ENCODE data around the gene NAIF1. TPM values are rescaled to one million over a fixed set of nuclear protein-coding genes. Genes with fewer than 3 reads are reported as not detected.

NAIF1 gene
- total RNA-seq, 2 experiments from 2014 or later, result 13.9 to 14.2 TPM

DNA sequence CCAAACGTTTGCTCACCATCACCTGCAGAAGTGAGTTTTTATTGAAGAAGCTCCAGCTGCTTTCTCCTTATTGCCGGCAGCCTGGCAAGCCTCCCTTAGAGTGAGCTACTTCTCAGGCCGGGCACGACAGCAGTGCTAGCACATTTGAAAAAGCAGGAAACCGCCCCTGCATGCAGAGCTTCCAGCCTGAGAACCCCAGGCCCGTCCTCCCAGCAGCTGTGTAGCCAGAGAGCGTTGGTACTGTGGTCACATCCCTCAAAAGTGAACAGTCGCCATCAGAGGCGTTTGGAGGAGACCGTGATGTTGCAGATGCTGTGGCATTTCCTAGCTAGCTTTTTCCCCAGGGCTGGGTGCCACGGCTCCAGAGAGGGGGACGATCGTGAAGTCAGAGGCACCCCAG lies 24.5 kb upstream of the NAIF1 start:
- Mint-ChIP-seq H3K27me3 (no peaks in the 10 kb centered on the region), H3K9me3 (no peaks in the 10 kb centered on the region), H3K4me1 (peaks cover 55% of the 10 kb centered on the region), H3K27ac (peak overlapping the region; percentile 79), H3K4me3 (no peak overlapping the region), H3K36me3 (ENCODE audit: low read depth) (peaks cover 20% of the 10 kb centered on the region)
- CTCF ChIA-PET, result interaction anchor here (0.7 to 4.4 kb wide), 4 partner anchors 13 to 726 kb away, joined by 3 to 27 read pairs (median 4); no protein-coding TSS in a partner anchor
- POLR2A ChIA-PET, result no interaction called here
- no peak for DNase-seq

DNA sequence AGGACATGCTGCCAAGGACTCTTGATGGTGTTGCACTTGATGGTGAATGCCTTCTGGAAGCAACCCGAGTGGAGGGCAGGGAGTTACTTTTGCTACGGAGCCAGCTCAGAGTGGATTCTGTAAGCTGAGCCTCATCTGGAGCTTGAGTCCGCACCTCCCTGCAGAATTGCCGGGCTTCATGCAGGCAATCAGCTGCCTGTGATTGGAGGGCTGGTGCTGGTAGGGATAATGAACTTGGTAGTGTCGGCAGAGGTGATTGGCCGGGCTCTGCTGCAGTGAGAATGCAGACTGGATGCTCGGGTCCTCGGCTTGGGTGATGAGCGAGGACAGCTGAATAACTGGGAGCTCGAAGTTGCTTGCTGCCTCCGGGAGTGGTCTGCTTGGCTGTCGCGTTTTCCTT lies 24.0 kb upstream of the NAIF1 start:
- ChIA-PET POLR2A (no interaction called here), CTCF (interaction anchor here (0.7 to 2.1 kb wide), 4 partner anchors 12 to 727 kb away, joined by 3 to 5 read pairs (median 4); no protein-coding TSS in a partner anchor)
- no peaks in the 10 kb centered on the region for H3K9me3 Mint-ChIP-seq
- H3K27ac Mint-ChIP-seq, result no peak overlapping the region
- no peaks in the 10 kb centered on the region for H3K27me3 Mint-ChIP-seq
- H3K4me1 Mint-ChIP-seq, result peaks cover 55% of the 10 kb centered on the region
- DNase-seq, result no peak
- no peak overlapping the region for H3K4me3 Mint-ChIP-seq
- peaks cover 20% of the 10 kb centered on the region for H3K36me3 Mint-ChIP-seq (ENCODE audit: low read depth)

DNA sequence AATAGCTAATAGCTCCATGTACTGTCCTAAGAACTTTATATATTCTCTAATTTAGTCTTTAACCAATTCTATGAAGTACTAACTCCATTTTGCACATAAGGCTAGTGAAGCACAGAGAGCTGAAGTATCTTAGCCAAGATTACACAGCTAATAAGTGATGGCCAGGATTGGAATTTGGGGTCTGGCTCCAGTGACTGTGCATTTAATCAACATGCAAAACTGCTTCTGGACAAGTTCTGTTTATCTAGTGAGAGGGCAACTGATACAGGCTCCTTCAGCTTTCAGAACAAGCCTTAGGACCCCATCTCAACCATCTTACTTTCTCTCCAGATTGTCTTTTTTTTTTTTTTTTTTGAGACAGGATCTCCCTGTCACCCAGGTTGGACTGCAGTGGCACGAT lies 22.2 kb upstream of the NAIF1 start:
- Mint-ChIP-seq H3K27me3 (no peaks in the 10 kb centered on the region), H3K27ac (no peak overlapping the region), H3K36me3 (ENCODE audit: low read depth) (peaks cover 22% of the 10 kb centered on the region), H3K9me3 (no peaks in the 10 kb centered on the region), H3K4me3 (no peak overlapping the region), H3K4me1 (peaks cover 54% of the 10 kb centered on the region)
- CTCF ChIA-PET, result interaction anchor here (0.6 to 2.2 kb wide), 4 partner anchors 11 to 297 kb away, joined by 3 to 6 read pairs (median 4); no protein-coding TSS in a partner anchor
- POLR2A ChIA-PET, result interaction anchor here (0.6 kb wide), 1 partner anchor 1108 kb away, joined by 4 read pairs; no protein-coding TSS in a partner anchor
- no peak for DNase-seq

DNA sequence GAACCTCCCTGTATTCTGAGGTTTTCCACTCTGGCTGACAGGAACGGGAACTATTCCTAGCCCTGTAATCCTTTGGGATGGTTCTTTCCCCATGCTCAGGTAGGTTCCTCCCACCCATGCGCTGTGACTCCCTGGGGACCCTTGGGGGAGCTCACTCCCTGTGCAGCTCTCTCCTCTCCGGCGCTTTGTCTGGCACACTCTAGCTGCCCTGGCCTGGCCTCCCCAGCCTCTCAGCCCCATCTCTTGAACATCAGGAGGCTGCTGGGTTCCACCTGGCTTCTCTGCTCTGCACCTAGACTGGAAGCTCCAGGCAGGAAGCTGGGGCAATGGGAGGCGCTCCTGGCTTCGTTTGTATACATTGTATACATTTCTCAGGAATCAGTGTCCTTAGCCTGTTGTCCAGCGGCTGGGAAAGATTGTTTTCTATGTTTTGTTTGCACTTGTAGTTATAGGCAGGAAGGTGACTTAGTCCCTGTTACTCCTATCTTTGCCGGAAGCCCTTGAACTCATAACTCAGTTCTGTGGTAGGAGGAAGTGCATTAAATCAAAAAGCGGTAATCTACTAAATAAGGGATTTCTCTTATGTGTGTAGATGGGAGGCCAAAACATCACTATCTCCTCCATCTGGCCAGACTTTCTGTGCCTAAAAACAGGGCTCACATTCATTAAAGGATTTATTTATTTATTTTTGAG lies 21.3 kb upstream of the NAIF1 start:
- Mint-ChIP-seq H3K9me3 (no peaks in the 10 kb centered on the region), H3K4me1 (peaks cover 51% of the 10 kb centered on the region), H3K27ac (peak overlapping the region; percentile 14), H3K4me3 (no peak overlapping the region), H3K27me3 (no peaks in the 10 kb centered on the region), H3K36me3 (ENCODE audit: low read depth) (peaks cover 20% of the 10 kb centered on the region)
- ChIA-PET CTCF (interaction anchor here (1.7 to 2.2 kb wide), 3 partner anchors 12 to 148 kb away, joined by 4 to 6 read pairs (median 5); no protein-coding TSS in a partner anchor), POLR2A (no interaction called here)
- no peak for DNase-seq

DNA sequence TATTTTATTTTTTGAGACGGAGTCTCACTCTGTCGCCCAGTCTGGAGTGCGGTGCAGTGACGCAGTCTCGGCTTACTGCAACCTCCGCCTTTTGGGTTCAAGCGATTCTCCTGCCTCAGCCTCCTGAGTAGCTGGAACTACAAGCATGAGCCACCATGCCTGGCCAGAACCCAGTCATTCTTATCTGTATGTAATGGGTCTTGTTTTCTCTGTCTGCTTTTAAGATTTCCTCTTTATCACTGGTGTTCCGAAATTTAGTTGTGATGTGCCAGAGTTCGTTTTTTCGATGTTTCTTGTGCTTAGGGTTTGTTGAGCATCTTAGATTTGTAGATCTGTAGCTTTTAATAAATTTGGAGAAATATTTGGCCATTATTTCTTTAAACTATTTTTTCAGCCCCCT lies 20.1 kb upstream of the NAIF1 start:
- Mint-ChIP-seq H3K36me3 (ENCODE audit: low read depth) (peaks cover 20% of the 10 kb centered on the region), H3K4me1 (peaks cover 41% of the 10 kb centered on the region), H3K4me3 (no peak overlapping the region), H3K27me3 (no peaks in the 10 kb centered on the region), H3K27ac (no peak overlapping the region), H3K9me3 (no peaks in the 10 kb centered on the region)
- DNase-seq, result no peak
- POLR2A ChIA-PET, result interaction anchor here (0.7 kb wide), 1 partner anchor 20 kb away, joined by 3 read pairs; the partner anchor contains the start of gene NAIF1
- CTCF ChIA-PET, result interaction anchor here (0.6 to 1.7 kb wide), 7 partner anchors 9 to 147 kb away, joined by 3 to 5 read pairs (median 4); partner anchors contain the start of gene NAIF1

DNA sequence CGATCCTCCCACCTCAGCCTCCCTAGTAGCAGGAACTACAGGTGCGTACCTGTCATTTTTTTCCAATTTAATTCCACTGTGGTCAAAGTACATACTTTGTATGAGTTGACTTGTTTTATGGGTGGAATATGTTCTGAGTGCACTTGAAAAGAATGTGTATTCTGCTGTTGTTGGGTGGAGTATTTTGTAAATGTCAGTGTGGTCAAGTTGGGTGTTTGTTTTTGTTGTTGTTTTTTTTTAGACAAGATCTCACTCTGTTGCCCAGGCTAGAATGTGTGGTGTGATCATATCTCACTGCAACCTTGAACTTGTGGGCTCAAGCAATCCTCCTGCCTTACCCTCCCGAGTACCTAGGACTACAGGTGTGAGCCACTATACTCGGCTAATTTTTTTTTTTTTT lies 18.8 kb upstream of the NAIF1 start:
- H3K36me3 Mint-ChIP-seq (ENCODE audit: low read depth), result peaks cover 19% of the 10 kb centered on the region
- CTCF ChIA-PET, result interaction anchor here (1.3 kb wide), 1 partner anchor 11 kb away, joined by 4 read pairs; no protein-coding TSS in a partner anchor
- no peaks in the 10 kb centered on the region for H3K27me3 Mint-ChIP-seq
- peaks cover 39% of the 10 kb centered on the region for H3K4me1 Mint-ChIP-seq
- no peak for DNase-seq
- POLR2A ChIA-PET, result no interaction called here
- no peak overlapping the region for H3K27ac Mint-ChIP-seq
- H3K9me3 Mint-ChIP-seq, result no peaks in the 10 kb centered on the region
- H3K4me3 Mint-ChIP-seq, result no peak overlapping the region

DNA sequence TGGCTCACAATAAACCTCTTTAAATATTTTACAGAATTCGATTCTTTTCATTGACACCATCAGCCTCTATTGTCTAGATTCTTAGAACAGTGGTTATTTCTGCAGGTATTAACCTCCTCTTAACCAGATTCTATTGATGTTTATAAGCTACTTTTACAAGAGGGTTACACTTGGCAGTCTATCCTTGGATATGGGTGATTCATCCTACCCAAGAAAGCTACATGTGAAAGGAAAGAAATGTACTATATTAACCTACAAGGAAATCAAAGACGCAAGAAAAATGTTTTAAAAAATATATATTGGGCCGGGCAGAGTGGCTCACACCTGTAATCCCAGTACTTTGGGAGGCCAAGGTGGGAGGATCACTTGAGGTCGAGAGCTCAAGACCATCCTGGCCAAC lies 17.6 kb upstream of the NAIF1 start:
- Mint-ChIP-seq H3K27me3 (no peaks in the 10 kb centered on the region), H3K9me3 (no peaks in the 10 kb centered on the region), H3K27ac (no peak overlapping the region), H3K36me3 (ENCODE audit: low read depth) (peaks cover 18% of the 10 kb centered on the region), H3K4me1 (peaks cover 37% of the 10 kb centered on the region), H3K4me3 (no peak overlapping the region)
- no peak for DNase-seq
- ChIA-PET POLR2A (no interaction called here), CTCF (interaction anchor here (0.9 to 1.4 kb wide), 2 partner anchors 17 to 27 kb away, joined by 3 to 6 read pairs; partner anchors contain the start of gene SLC25A25)

DNA sequence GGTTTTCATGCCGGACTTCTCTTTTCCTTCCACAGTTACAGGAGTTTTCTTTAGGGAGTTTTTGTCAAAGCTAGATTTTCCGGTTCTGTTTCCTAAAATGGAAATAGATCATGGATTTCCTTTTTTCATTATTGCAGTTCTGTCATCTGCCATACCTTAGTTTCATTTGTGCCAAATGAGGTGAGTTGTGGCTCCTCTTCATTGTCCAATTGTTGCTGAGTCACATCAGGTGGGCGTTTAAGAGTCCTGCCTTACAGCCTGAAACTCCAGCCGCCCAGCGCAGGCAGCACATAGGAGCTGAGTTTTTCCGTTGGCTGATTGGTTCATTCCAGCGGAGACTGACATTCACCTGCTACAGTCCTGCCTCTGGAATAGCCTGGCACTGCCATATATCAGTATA lies 15.0 kb upstream of the NAIF1 start:
- Mint-ChIP-seq H3K9me3 (no peaks in the 10 kb centered on the region), H3K27me3 (no peaks in the 10 kb centered on the region), H3K4me1 (peaks cover 46% of the 10 kb centered on the region), H3K4me3 (no peak overlapping the region), H3K36me3 (ENCODE audit: low read depth) (peaks cover 22% of the 10 kb centered on the region), H3K27ac (no peak overlapping the region)
- no peak for DNase-seq
- POLR2A ChIA-PET, result no interaction called here
- CTCF ChIA-PET, result no interaction called here

DNA sequence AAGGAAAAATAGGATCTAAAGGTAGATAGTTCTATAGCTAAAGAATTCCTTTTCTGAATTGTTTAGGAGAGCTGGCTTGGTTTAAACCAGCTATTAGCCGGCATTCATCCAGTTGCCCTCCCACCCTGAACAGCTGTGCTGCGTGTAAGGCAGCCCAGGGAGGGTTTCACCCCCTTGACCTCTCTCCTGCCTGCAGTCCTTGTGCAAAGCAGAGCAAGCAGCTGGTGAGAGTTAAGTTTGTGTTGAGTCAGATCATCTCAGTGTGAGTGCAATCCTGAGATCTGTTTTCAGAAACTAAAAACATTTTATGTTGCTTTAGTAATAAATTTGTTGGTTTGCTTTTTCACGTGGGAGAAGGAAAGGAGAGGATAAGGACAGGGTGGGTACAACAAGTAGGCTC lies 13.9 kb upstream of the NAIF1 start:
- Mint-ChIP-seq H3K36me3 (ENCODE audit: low read depth) (peaks cover 26% of the 10 kb centered on the region), H3K4me3 (no peak overlapping the region), H3K27ac (peak overlapping the region; percentile 75), H3K27me3 (no peaks in the 10 kb centered on the region), H3K4me1 (peaks cover 53% of the 10 kb centered on the region), H3K9me3 (no peaks in the 10 kb centered on the region)
- DNase-seq, result no peak
- ChIA-PET CTCF (interaction anchor here (1.4 kb wide), 1 partner anchor 12 kb away, joined by 4 read pairs; no protein-coding TSS in a partner anchor), POLR2A (no interaction called here)

DNA sequence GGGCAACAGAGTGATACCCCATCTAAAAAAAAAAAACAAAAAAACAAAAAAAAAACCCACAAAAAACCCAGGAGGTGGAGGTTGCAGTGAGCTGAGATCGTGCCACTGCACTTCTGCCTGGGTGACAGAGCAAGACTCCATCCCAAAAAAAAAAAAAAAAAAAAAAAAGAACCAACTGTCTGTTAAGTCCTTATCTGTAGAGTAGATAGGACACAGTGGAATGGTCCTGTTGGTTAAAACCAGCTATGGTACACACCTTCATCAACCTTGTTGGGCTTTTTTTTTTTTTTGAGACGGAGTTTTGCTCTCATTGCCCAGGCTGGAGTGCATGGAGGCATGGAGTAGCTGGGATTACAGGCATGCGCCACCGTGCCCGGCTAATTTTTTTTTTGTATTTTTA lies 13.1 kb upstream of the NAIF1 start:
- peaks cover 22% of the 10 kb centered on the region for H3K36me3 Mint-ChIP-seq (ENCODE audit: low read depth)
- no peak overlapping the region for H3K27ac Mint-ChIP-seq
- no peak overlapping the region for H3K4me3 Mint-ChIP-seq
- POLR2A ChIA-PET, result no interaction called here
- no peaks in the 10 kb centered on the region for H3K27me3 Mint-ChIP-seq
- no peaks in the 10 kb centered on the region for H3K9me3 Mint-ChIP-seq
- CTCF ChIA-PET, result interaction anchor here (0.6 to 1.4 kb wide), 2 partner anchors 13 to 775 kb away, joined by 3 to 4 read pairs; no protein-coding TSS in a partner anchor
- peaks cover 49% of the 10 kb centered on the region for H3K4me1 Mint-ChIP-seq
- no peak for DNase-seq

DNA sequence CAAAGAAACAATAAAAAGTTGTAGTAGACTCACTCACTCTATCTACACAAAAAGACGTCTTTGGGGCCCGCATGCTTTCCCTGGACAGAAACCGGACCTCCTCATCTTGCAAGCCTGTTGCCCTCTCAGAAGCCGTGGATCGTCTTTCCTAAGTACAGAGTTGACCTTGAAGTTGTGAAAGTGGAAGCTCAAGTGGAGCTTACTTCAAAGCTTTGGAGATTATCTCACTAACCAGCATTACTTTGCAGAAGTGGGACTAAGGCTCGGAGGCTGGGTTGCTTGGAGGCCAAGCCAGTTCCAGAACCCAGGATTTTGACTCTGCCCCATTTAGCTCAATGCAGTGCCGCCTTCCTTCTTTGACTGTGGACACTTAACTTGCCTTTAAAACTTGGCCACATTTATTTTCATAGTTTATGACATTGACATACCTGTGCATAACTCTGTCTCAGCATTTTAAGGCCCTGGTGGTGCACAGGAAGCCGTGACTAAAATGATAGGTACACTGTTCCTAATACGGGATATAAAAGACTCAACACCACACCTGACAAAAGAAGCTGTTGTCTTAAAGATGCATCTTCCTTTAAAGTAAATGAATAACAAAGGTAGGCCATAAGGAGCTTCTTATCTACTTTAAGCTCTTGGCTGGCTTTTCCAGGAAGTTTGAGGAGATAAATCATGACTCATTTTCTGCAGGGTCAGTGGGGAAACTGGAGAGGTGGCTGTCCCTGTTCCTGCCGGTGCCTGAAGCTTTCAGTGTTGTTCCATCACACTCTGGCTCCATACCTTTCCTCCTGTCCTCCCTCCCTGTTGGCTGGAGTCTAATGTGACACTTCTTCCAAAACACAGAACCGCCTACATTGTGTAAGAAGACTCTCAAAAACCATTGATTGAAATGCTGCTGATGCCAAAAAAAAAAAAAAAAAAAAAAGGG lies 11.6 kb upstream of the NAIF1 start:
- CTCF ChIA-PET, result interaction anchor here (0.6 to 1.3 kb wide), 10 partner anchors 8 to 223 kb away, joined by 3 to 4 read pairs (median 4); partner anchors contain the start of gene NAIF1
- Mint-ChIP-seq H3K4me1 (peaks cover 49% of the 10 kb centered on the region), H3K4me3 (no peak overlapping the region), H3K27ac (peak overlapping the region; percentile 22), H3K36me3 (ENCODE audit: low read depth) (peaks cover 22% of the 10 kb centered on the region), H3K9me3 (no peaks in the 10 kb centered on the region), H3K27me3 (no peaks in the 10 kb centered on the region)
- DNase-seq, result no peak
- POLR2A ChIA-PET, result interaction anchor here (0.6 kb wide), 1 partner anchor 1003 kb away, joined by 4 read pairs; no protein-coding TSS in a partner anchor

DNA sequence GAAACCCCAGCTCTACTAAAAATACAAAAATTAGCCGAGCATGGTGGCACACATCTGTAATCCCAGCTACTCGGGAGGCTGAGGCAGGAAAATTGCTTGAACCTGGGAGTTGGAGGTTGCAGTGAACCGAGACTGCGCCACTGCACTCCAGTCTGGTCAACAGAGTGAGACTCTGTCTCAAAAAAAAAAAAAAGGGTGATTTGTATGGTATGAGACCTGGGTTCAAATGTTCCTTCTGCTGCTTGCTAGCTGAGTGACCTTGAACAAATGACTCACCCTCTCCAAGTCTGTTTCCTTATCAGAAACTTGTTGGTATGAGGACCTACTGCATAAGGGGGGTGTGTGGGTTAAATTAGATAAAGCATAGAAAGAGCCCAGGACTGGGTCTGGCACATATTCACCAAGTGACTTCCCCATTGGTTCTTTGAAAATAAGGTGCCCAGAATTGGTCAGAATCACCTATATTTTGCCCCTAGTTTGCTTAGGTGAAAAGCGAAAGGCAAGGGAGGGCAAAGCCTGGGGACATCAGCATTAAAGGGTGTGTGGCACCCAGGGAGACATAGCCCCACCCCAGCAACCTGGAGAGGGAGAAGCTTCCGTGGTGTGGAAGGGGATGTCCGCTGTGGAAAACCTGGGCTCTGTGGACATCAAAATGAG lies 10.9 kb upstream of the NAIF1 start:
- ChIA-PET POLR2A (interaction anchor here (0.6 kb wide), 1 partner anchor 1004 kb away, joined by 4 read pairs; no protein-coding TSS in a partner anchor), CTCF (interaction anchor here (0.6 to 1.3 kb wide), 4 partner anchors 9 to 222 kb away, joined by 3 to 4 read pairs (median 4); no protein-coding TSS in a partner anchor)
- no peak for DNase-seq
- Mint-ChIP-seq H3K36me3 (ENCODE audit: low read depth) (peaks cover 25% of the 10 kb centered on the region), H3K4me1 (peaks cover 55% of the 10 kb centered on the region), H3K4me3 (no peak overlapping the region), H3K27me3 (no peaks in the 10 kb centered on the region), H3K9me3 (no peaks in the 10 kb centered on the region), H3K27ac (peak overlapping the region; percentile 22)

All from activated CD4-positive, alpha-beta T cell treated with anti-CD3 and anti-CD28 coated beads, Interleukin-2, amount 10 ng/mL, durations not matched to agents 7 days and 5 days (primary cell).